HG03442 (cell line): ENCODE data around the gene FBXO24.

ENCODE experiments used
- ATAC-seq: cut with Tn5 transposase; IDR thresholded peaks from one replicate; pipeline ENCODE4 v1.9.1; 2021; ENCODE audit warnings: mild to moderate bottlenecking, moderate library complexity; ENCODE audit not compliant: unreplicated experiment

The FBXO24 gene

GRCh38 chr7:100614308-100614861, 28.3 kb downstream of the FBXO24 start:
- no peak for ATAC-seq

- no peak for ATAC-seq
These were observed 34.1 kb downstream of the FBXO24 start for GRCh38 chr7:100620239-100620638.

GRCh38 chr7:100620804-100621203, 34.7 kb downstream of the FBXO24 start:
- ATAC-seq: no peak

- ATAC-seq: no peak
These were observed 35.4 kb downstream of the FBXO24 start for GRCh38 chr7:100621554-100621953.

GRCh38 chr7:100623951-100624824, 38.1 kb downstream of the FBXO24 start:
- ATAC-seq: no peak

- no peak for ATAC-seq
These were observed 39.9 kb downstream of the FBXO24 start for GRCh38 chr7:100626055-100626454.

- ATAC-seq: peak; percentile 66
These were observed 40.6 kb downstream of the FBXO24 start for GRCh38 chr7:100626530-100627237.

- ATAC-seq: no peak
These were observed 41.1 kb downstream of the FBXO24 start for GRCh38 chr7:100627238-100627549.

- no peak for ATAC-seq
These were observed 43.1 kb downstream of the FBXO24 start for GRCh38 chr7:100629117-100629716.

GRCh38 chr7:100630066-100630465, 43.9 kb downstream of the FBXO24 start:
- no peak for ATAC-seq

GRCh38 chr7:100632951-100633717, 47.0 kb downstream of the FBXO24 start:
- ATAC-seq: no peak

GRCh38 chr7:100639995-100640516, 53.9 kb downstream of the FBXO24 start:
- ATAC-seq: no peak

GRCh38 chr7:100640517-100641440, 54.7 kb downstream of the FBXO24 start:
- ATAC-seq: no peak

GRCh38 chr7:100641463-100641859, 55.3 kb downstream of the FBXO24 start, which contains the start of gene TFR2:
TSS of gene TFR2 (minus strand) at chr7:100641552. CDS start at chr7:100641509, 43 bp downstream.
- ATAC-seq: no peak

GRCh38 chr7:100641860-100642533, 55.9 kb downstream of the FBXO24 start:
- no peak for ATAC-seq

- ATAC-seq: no peak
These were observed 56.4 kb downstream of the FBXO24 start for GRCh38 chr7:100642534-100642907.

GRCh38 chr7:100649826-100650565, 63.9 kb downstream of the FBXO24 start:
- ATAC-seq: no peak
